ENCODE data around the gene STXBP3.
"Not testable (repeated sequence)": the region's sequence is repeated elsewhere in the genome, so short reads cannot be mapped to it uniquely, and the experiment has no call there.

Gene STXBP3

DNA sequence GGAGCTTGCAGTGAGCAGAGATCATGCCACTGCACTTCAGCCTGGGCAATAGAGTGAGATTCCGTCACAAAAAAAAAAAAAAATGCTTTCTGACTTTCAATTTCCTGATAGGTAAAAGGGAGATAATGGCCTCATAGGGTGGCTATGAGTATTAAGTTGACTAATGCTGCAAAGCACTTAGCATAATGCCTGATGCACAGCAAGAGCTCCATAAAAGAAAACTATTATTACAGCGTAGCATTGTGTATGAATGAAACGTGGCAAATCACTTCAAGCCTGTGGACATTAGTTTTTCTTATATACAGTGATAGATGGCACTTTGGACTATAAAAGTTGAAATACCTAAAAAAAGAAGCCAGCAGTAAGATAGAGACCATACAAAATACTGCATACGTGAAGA lies 17.0 kb upstream of the STXBP3 start:
- DNase-seq, result no peak

- no peak for DNase-seq
Measured at GRCh38 chr1:108732398-108732797, 14.1 kb upstream of the STXBP3 start.

- DNase-seq, result no peak
Measured at GRCh38 chr1:108734171-108734865, 12.2 kb upstream of the STXBP3 start.

DNA sequence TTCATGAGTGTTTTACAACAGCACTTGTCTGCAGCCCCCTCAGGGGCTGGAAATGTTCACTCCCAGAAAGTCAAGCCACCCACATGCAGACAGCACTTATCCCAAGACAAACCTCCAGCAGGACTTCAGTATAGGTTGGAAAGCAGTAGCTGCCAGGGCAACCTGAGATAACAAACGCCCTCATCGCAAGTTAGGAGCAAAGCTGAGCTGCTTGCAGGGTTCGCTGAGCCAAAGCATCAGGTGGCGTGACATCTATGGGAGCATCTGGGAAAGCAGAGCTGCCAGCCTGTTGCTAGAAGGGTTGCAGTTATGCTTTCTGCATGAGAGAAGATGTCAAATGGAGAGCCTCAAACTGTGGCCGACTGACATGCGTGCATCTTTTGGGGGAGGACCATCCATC lies 4.2 kb upstream of the STXBP3 start:
- no peak for DNase-seq

- DNase-seq, result no peak
Measured at GRCh38 chr1:108745980-108746381, 493 bp upstream of the STXBP3 start.

GRCh38 chr1:108747171-108747850 lies 837 bp downstream of the STXBP3 start:
- peak; percentile 82 for DNase-seq

DNA sequence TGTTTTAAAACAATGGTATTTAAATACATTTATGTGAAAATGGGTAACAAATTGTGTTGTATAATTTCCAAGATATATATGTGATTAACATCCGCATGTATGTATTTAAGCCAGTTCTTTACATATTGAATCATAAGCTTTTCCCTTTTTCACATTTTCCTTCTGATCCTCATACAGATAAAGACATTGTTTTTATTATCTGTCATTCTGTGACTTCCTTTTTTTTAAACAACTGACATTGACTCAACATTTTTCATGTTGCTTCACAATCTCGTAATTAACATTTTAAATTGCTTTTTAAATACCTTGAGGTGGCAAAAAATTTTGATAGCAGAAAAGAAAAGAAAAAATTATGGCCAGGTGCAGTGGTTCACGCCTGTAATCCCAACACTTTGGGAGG lies 1.4 kb downstream of the STXBP3 start:
- no peak for DNase-seq

GRCh38 chr1:108749081-108749480 lies 2.6 kb downstream of the STXBP3 start:
- DNase-seq, result no peak

DNA sequence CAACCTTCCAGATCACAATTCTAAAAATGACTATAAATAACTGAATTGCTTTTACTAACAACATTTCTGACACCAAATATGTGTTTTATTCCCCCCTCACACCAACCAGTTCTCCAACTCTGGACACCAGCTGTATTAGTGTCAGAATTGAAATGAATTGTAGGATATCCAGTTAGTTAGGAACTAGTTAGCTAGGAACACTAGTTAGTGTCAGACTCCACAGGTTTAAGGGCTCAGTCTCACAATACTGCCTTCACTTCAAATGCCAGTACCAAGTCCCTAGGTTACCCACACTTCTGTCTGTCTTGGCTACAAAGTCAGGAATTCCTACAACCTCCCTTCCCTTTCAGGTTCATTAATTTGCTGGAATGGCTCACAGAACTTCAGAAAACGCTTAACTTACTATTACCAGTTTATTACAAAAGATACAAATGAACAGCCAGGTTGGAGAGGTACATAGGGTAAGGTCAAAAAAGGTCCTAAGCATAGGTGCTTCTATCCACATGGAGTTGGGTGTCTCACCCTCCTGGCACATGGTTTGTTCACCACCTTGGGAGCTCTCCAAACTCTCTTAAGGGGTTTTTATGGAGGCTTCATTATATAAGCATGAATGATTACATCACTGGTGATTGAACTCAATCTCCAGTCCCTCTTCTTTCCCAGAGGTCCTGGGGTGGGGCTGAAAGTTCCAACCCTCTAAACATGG lies 4.2 kb downstream of the STXBP3 start:
- no peak for DNase-seq

DNA sequence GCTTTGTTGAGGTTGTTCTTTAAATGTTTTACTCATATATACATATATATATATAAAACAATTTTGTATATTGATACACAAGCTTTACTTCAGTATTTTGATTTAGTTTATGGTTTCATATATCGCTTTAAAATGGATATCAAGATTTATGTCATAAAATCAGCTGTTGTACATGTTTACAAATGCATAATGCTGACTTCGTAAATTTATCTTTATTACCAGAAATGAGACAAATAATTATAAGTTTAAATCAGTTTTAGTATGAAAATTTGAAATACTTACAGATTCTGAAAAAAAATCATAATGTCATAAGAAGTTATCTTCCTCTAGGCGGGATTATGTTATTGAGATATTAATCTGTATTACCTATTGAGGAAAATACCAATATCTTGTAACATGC lies 6.9 kb downstream of the STXBP3 start:
- no peak for DNase-seq

GRCh38 chr1:108758796-108759195 lies 12.3 kb downstream of the STXBP3 start:
- no peak for DNase-seq

DNA sequence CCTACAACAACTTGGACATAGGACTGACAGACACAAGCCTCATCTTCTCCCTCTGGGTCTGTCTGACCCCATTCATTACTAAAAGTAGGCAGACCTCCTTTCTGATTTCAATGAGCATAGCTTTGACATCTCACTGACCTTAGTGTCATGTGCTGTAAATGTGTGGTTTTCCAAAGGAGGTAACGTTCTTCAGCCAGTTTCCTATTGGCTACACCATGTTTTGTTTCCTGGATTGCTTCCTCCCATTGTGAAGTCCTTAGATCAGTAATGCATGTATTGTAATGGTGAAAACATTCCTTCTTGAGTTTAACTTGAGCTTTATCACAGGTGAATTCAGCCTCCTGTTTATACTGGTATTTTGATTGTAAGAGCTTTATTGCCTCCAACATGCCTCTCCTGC lies 20.6 kb downstream of the STXBP3 start:
- DNase-seq, result no peak

DNA sequence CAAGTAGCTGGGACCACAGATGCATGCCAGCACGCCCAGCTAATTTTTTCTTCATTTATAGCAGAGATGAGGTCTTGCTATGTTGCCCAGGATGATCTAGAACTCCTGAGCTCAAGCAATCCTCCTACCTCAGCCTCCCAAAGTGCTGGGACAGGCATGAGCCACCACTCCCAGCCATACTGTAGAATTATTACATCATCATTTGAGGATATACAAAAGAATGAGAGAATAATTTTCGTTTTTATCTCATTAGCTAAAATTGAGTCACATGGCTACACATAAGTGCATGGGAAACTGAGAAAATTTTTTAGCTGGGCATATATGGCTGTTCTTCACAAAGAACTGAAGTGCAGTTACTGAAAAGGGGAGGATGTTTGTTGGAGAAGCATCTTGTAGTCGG lies 21.2 kb downstream of the STXBP3 start:
- no peak for DNase-seq

DNA sequence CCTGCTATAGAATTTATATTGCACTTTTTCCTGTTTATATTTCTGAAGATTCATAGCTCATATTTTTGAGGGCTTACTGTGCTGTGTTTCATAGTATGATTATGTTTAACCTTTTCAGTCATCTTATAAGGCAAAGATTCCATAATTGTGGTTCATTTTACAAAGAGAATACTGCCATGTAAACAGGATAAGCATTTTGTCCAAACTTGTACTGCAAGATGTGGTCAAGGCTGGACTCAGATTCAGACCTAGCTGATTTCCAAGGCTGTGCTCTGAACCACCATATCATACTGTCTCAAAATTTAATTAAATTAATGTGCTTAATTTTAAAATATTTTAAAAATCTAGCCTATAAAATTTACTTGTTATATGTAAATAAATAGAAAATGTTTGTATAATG lies 31.4 kb downstream of the STXBP3 start:
- no peak for DNase-seq

DNA sequence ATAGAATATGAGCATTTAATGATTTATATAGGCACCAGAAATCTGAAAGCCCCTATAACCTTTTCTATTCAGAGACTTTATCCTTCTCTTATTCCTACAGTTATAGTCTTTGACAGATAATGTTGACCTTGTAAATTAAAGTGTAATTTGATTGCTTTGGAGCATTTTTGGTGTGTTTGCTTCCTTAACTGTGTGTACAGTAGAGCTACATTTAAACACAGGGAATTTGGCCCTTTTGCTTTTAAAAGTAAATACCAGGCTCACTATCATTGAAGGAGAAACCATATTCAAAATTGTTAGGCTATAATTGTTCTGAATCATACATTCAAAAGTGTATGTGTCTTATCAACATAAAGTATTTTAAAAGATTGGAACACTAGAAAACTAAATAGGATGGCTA lies 33.0 kb downstream of the STXBP3 start:
- no peak for DNase-seq

GRCh38 chr1:108780937-108781574 lies 34.6 kb downstream of the STXBP3 start:
- DNase-seq, result no peak

DNA sequence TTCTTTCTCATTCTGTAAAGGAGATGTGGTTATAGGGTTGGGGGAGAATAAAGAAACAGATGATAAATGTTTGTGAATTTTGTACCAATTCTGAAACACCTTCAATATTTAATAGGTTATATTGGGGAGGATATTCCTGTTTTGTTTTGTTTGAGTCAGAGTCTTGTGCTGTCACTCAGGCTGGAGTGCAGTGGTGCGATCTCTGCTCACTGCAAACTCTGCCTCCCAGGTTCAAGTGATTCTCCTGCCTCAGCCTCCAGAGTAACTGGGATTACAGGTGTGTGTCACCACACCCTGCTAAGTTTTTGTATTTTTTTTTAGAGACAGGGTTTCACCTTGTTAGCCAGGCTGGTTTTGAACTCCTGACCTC lies 35.1 kb downstream of the STXBP3 start:
- DNase-seq, result not testable (repeated sequence)

DNA sequence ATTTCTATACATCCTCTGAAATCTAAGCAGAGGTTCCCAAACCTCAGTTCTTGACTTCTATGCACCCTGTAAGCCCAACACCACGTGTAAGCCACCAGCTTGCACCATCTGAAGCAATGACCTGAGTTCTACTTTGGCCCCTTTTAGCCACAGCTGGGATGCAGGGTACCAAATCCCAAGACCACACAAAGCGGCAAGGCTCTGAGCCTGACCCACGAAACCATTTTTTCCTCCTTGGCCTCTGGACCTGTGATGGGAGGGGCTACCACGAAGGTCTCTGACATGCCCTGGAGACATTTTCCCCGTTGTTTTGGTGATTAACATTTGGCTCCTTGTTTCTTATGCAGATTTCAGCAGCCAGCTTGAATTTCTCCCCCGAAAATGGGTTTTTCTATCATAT lies 38.8 kb downstream of the STXBP3 start:
- DNase-seq, result no peak

GRCh38 chr1:108785880-108786279 lies 39.4 kb downstream of the STXBP3 start:
- no peak for DNase-seq

GRCh38 chr1:108791790-108792189 lies 45.3 kb downstream of the STXBP3 start:
- no peak for DNase-seq

GRCh38 chr1:108792420-108792819 lies 45.9 kb downstream of the STXBP3 start:
- no peak for DNase-seq

DNA sequence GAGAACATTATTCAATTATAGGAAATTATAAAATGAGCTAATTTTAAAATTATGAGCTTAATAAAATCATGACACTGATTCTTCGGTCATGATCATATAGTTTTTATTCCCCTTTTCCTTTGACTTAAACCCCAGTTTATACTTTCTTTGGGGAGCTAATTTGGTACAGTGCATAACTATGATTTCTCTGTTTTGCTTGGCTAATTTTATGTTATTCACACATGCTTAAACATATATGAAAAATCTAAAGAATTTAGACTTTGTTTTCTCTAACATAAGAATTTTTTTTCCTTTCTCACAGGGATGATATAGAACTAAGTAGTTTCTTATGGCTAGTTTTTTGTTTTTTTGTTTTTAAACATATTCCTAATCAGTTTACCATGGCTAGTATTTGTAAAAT lies 52.5 kb downstream of the STXBP3 start:
- DNase-seq, result no peak

DNA sequence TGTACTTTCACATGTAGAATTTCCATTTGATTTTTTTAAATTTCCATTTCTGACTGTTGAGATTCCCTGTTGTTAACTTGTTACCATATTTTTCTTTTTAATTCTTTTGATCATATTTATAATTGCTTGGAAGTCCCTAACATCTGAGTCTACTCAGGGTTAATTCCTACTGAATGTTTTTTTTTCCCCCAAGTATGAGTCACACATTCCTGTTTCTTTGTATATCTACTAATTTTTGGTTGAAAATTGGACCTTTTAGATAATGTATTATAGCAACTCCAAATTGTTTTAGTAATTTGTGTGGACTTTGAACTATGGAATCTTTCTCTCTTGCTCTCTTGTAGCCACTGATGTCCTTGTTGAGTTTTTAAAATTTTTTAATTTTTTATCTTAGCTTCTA lies 54.6 kb downstream of the STXBP3 start:
- no peak for DNase-seq

DNA sequence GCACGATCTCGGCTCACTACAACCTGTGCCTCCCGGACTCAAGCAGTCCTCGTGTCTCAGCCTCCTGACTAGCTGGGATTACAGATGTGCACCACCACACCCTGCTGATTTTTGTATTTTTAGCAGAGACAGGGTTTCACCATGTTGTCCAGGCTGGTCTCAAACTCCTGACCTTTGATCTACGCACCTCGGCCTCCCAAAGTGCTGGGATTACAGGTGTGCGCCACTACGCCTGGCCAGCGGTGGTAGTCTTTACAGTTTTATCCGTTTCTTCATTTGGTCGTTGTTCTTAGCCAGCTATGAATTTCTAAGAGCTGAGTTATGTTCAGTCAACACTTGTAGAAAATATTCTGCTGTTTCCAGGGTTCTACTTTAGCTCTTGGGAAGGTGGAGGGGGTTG lies 57.1 kb downstream of the STXBP3 start:
- no peak for DNase-seq
